Kidney capillary endothelial cell (primary cell): ENCODE data around the gene MTMR10.

Source experiments
- DNase-seq: peaks from one replicate; pipeline ENCODE4 v3.0.0-alpha.2; 2018; ENCODE audit warnings: low spot score

Gene MTMR10

GRCh38 chr15:30919877-30920550, 71.4 kb downstream of the MTMR10 start:
- no peak for DNase-seq

- DNase-seq = no peak
Measured at GRCh38 chr15:30918366-30918765, 73.1 kb downstream of the MTMR10 start.

GRCh38 chr15:30917675-30918074, 73.8 kb downstream of the MTMR10 start:
- no peak for DNase-seq

GRCh38 chr15:30917013-30917412, 74.4 kb downstream of the MTMR10 start:
- DNase-seq = no peak

- no peak for DNase-seq
Measured at GRCh38 chr15:30913761-30914160, 77.7 kb downstream of the MTMR10 start.

GRCh38 chr15:30906366-30906765, 85.1 kb downstream of the MTMR10 start:
- no peak for DNase-seq

- DNase-seq = no peak
Measured at GRCh38 chr15:30905821-30906220, 85.6 kb downstream of the MTMR10 start.

- no peak for DNase-seq
Measured at GRCh38 chr15:30904812-30905211, 86.6 kb downstream of the MTMR10 start.

DNA sequence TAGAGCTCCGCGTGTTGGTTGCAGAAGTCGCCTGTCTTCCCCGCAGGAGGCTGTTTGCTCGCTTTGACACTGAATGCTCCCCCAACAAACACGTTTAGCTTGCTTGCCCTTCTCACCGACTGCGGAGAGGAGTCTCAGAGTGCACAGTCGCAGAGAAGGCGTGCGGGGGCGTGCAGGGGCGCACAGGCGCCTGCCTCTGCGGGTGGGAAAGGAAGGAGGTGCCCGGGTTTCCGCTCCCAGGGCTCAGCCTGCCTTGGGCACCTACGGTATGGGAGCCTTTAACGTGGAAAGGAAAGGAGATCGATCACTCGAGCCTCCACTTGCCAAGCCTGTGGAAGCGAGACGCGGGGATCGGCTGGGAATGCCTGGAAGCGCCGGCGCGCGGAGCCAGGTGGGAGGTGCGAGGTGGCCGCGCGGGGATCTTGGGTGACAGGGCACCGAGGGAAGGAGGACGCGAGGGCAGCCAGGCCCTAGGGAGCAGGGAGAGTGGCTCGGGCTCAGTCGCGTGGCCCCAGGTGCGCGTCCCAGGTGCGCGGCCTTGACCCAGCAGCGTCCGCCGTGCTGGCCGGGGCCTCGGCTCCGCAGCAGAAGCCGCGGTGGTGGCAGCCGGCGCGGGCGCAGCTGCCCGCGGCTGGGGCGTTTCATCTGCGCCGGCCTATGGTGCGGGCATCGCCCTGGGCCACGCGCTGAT, 87.8 kb downstream of the MTMR10 start, which contains the start of gene FAN1:
Gene FAN1 (plus strand): TSS at position 419 of the 691 bp plus-strand sequence. CDS start 749 bp downstream, outside the sequence.
- DNase-seq = peak; percentile 78

DNA sequence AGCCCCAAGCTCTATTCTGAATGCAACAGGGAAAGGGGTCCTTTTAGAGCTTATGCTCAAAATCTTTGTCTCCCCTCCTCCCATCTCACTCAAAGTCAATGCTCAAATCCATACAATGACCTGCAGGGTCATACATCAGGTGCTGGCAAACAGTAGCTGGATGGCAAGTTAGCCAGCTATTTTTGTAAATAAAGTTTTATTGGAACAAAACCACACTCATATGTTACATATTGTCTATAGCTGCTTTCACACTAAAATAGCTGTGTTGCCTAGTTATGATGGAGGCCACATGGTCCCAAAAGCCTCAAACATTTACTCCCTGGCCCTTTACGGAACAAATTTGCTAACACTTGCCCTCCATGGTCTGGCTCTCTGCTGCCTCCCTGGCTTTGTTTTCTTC, 89.5 kb downstream of the MTMR10 start:
- no peak for DNase-seq

GRCh38 chr15:30896211-30896606, 95.2 kb downstream of the MTMR10 start:
- DNase-seq = no peak

- DNase-seq = no peak
Measured at GRCh38 chr15:30895461-30896210, 95.8 kb downstream of the MTMR10 start.

GRCh38 chr15:30889196-30889595, 102.2 kb downstream of the MTMR10 start:
- no peak for DNase-seq
